Suprapubic skin (tissue), 4 donors: Measurements from ENCODE around the gene ARPC5L. TPM values are rescaled to one million over a fixed set of nuclear protein-coding genes. Genes with fewer than 3 reads are reported as not detected.

Experiments used
- DNase-seq, 2 donors: peaks; one replicate each; pipeline ENCODE4 v3.0.0-alpha.2; 2019; ENCODE audit warnings: low spot score in 2 of 2
- H3K27ac ChIP-seq: fragments of 200-600 bp; sonication (generic); one replicate; pipeline ENCODE4 v1.5.1; 2019
- H3K27me3 ChIP-seq: fragments of 200-600 bp; sonication (generic); one replicate; pipeline ENCODE4 v1.5.1; 2019
- H3K36me3 ChIP-seq: fragments of 200-600 bp; sonication (generic); one replicate; pipeline ENCODE4 v1.5.1; 2019
- H3K4me1 ChIP-seq: fragments of 200-600 bp; sonication (generic); one replicate; pipeline ENCODE4 v1.5.1; 2019
- H3K4me3 ChIP-seq: fragments of 200-600 bp; sonication (generic); one replicate; pipeline ENCODE4 v1.5.1; 2019; ENCODE audit warnings: mild to moderate bottlenecking
- H3K9me3 ChIP-seq: fragments of 200-600 bp; sonication (generic); one replicate; pipeline ENCODE4 v1.5.1; 2019
- CTCF ChIP-seq, 2 donors: fragments of 200-600 bp in 1 of 2; fragments of 450-650 bp in 1 of 2; sonication (generic) in 1 of 2; IDR thresholded peaks; one replicate each; pipeline ENCODE4 v1.5.1; 2016 to 2019; ENCODE audit warnings: antibody characterized with exemption in 2 of 2, mild to moderate bottlenecking in 1 of 2, moderate library complexity in 1 of 2
- EP300 ChIP-seq: sonication (generic); formaldehyde crosslinking; IDR thresholded peaks from one replicate; pipeline ENCODE4 v1.6.1; 2017; ENCODE audit warnings: antibody characterized with exemption
- POLR2A ChIP-seq, 2 donors: fragments of 450-650 bp; IDR thresholded peaks; one replicate each; pipeline ENCODE4 v1.6.1; 2017; ENCODE audit warnings: antibody characterized with exemption in 2 of 2, mild to moderate bottlenecking in 2 of 2, moderate library complexity in 2 of 2
- POLR2AphosphoS5 ChIP-seq, 3 donors: sonication (generic); formaldehyde crosslinking; IDR thresholded peaks; one replicate each; pipeline ENCODE4 v1.6.1; 2017; ENCODE audit warnings: antibody characterized with exemption in 3 of 3
- WGBS: methylation state at CpG from one replicate; pipeline ENCODE4 v1.1.5; 2018; 5-methylcytosine and 5-hydroxymethylcytosine counted together
- total RNA-seq, 4 donors: library from RNA; depleted of rRNA; stranded (reverse); fragments of >200 nt; gene quantifications; one replicate each; pipeline ENCODE4 v1.1.0, GENCODE V29; 2016

Gene ARPC5L
- total RNA-seq, 4 donors from 2014 or later, result 16.9 to 52.4 (median 33.0) TPM

- no peak for DNase-seq
- Histone ChIP-seq H3K27ac (no peak overlapping the region), H3K36me3 (peaks cover 78% of the 10 kb centered on the region), H3K9me3 (no peaks in the 10 kb centered on the region), H3K4me1 (peaks cover 19% of the 10 kb centered on the region), H3K27me3 (no peaks in the 10 kb centered on the region), H3K4me3 (no peak overlapping the region)
- TF ChIP-seq CTCF (IDR thresholded peaks at IDR 0.05), result no peak
- TF ChIP-seq POLR2A (IDR thresholded peaks at IDR 0.05), result no peak
- no peak for TF ChIP-seq POLR2AphosphoS5 (IDR thresholded peaks at IDR 0.05)
- TF ChIP-seq EP300, result no peak
- 79% methylated on average over 14 of the region's 14 CpGs for WGBS
Measured at GRCh38 chr9:124877021-124877782, 15.3 kb downstream of the ARPC5L start.

- TF ChIP-seq CTCF (IDR thresholded peaks at IDR 0.05) (no peak), POLR2AphosphoS5 (IDR thresholded peaks at IDR 0.05) (no peak), EP300 (no peak), POLR2A (IDR thresholded peaks at IDR 0.05) (no peak)
- H3K4me1 ChIP-seq, result peaks cover 11% of the 10 kb centered on the region
- no peaks in the 10 kb centered on the region for H3K27me3 ChIP-seq
- WGBS, result 94% methylated on average over 1 of the region's 1 CpG
- no peaks in the 10 kb centered on the region for H3K9me3 ChIP-seq
- no peak overlapping the region for H3K4me3 ChIP-seq
- peaks cover 85% of the 10 kb centered on the region for H3K36me3 ChIP-seq
- DNase-seq, result no peak
- H3K27ac ChIP-seq, result no peak overlapping the region
Measured at GRCh38 chr9:124878021-124878420, 16.1 kb downstream of the ARPC5L start.

GRCh38 chr9:124878518-124878917 lies 16.6 kb downstream of the ARPC5L start:
- H3K4me1 ChIP-seq, result peaks cover 7% of the 10 kb centered on the region
- no peaks in the 10 kb centered on the region for H3K9me3 ChIP-seq
- no peak overlapping the region for H3K4me3 ChIP-seq
- H3K27me3 ChIP-seq, result no peaks in the 10 kb centered on the region
- WGBS, result 87% methylated on average over 6 of the region's 6 CpGs
- TF ChIP-seq CTCF (IDR thresholded peaks at IDR 0.05) (no peak), POLR2AphosphoS5 (IDR thresholded peaks at IDR 0.05) (no peak), POLR2A (IDR thresholded peaks at IDR 0.05) (no peak), EP300 (no peak)
- H3K27ac ChIP-seq, result no peak overlapping the region
- no peak for DNase-seq
- H3K36me3 ChIP-seq, result peaks cover 85% of the 10 kb centered on the region

- no peaks in the 10 kb centered on the region for H3K4me1 ChIP-seq
- no peaks in the 10 kb centered on the region for H3K27me3 ChIP-seq
- H3K36me3 ChIP-seq, result peaks cover 81% of the 10 kb centered on the region
- no peaks in the 10 kb centered on the region for H3K9me3 ChIP-seq
- DNase-seq, result no peak
- TF ChIP-seq POLR2A (IDR thresholded peaks at IDR 0.05) (no peak), EP300 (no peak), POLR2AphosphoS5 (IDR thresholded peaks at IDR 0.05) (no peak), CTCF (IDR thresholded peaks at IDR 0.05) (no peak)
- WGBS, result 83% methylated on average over 10 of the region's 10 CpGs
- H3K27ac ChIP-seq, result no peak overlapping the region
- no peak overlapping the region for H3K4me3 ChIP-seq
Measured at GRCh38 chr9:124879226-124879625, 17.3 kb downstream of the ARPC5L start.

GRCh38 chr9:124880501-124880900 lies 18.6 kb downstream of the ARPC5L start:
- WGBS, result 51% methylated on average over 9 of the region's 9 CpGs
- Histone ChIP-seq H3K36me3 (peaks cover 82% of the 10 kb centered on the region), H3K4me1 (no peaks in the 10 kb centered on the region), H3K27me3 (no peaks in the 10 kb centered on the region), H3K27ac (no peak overlapping the region), H3K9me3 (no peaks in the 10 kb centered on the region), H3K4me3 (no peak overlapping the region)
- no peak for DNase-seq
- no peak for TF ChIP-seq POLR2A (IDR thresholded peaks at IDR 0.05)
